Measurements from ENCODE around the gene TMEM182. TPM values are rescaled to one million over a fixed set of nuclear protein-coding genes. Genes with fewer than 3 reads are reported as not detected.

Gene TMEM182
- total and polyA plus RNA-seq, 2 donors (not counting 1 experiment from before 2014, with no cell fraction given) = 2.8 to 2.9 TPM

- no peaks in the 10 kb centered on the region for H4K20me1 ChIP-seq (ENCODE audit: control insufficient read depth, extremely low read depth, insufficient read depth, low read length)
- H3K36me3 ChIP-seq (ENCODE audit: control insufficient read depth, insufficient read depth, low read length) = no peaks in the 10 kb centered on the region
- no peaks in the 10 kb centered on the region for H3K9me3 ChIP-seq (ENCODE audit: control insufficient read depth, insufficient read depth, low read depth, low read length)
- no peak overlapping the region for H3K27ac ChIP-seq (ENCODE audit: insufficient read depth, low read length)
- no peak overlapping the region for H2AFZ ChIP-seq (ENCODE audit: low read length)
- H3K4me3 ChIP-seq (replicated peaks in 1 of 4; ENCODE audit: control extremely low read depth in 1 of 4, insufficient read depth in 1 of 4, low read depth in 3 of 4, low read length in 4 of 4) = no peak overlapping the region
- H3K27me3 ChIP-seq (ENCODE audit: control insufficient read depth, insufficient read depth, low read length) = no peaks in the 10 kb centered on the region
- no peak overlapping the region for H3K4me2 ChIP-seq (ENCODE audit: extremely low read depth, insufficient read depth, low read length)
- no peak overlapping the region for H3K9ac ChIP-seq (ENCODE audit: insufficient read depth, low read length)
- no peaks in the 10 kb centered on the region for H3K4me1 ChIP-seq (ENCODE audit: control insufficient read depth, extremely low read depth, insufficient read depth, low read length)
- no peak for TF ChIP-seq EZH2 (IDR thresholded peaks at IDR 0.05; ENCODE audit: low read length, missing control alignments)
- TF ChIP-seq, protein P1, sequence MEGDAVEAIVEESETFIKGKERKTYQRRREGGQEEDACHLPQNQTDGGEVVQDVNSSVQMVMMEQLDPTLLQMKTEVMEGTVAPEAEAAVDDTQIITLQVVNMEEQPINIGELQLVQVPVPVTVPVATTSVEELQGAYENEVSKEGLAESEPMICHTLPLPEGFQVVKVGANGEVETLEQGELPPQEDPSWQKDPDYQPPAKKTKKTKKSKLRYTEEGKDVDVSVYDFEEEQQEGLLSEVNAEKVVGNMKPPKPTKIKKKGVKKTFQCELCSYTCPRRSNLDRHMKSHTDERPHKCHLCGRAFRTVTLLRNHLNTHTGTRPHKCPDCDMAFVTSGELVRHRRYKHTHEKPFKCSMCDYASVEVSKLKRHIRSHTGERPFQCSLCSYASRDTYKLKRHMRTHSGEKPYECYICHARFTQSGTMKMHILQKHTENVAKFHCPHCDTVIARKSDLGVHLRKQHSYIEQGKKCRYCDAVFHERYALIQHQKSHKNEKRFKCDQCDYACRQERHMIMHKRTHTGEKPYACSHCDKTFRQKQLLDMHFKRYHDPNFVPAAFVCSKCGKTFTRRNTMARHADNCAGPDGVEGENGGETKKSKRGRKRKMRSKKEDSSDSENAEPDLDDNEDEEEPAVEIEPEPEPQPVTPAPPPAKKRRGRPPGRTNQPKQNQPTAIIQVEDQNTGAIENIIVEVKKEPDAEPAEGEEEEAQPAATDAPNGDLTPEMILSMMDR (conservative IDR thresholded peaks at IDR 0.05 in 1 of 2, IDR thresholded peaks at IDR 0.05 in 1 of 2; ENCODE audit: low read depth in 1 of 2, low read length in 2 of 2) = no peak
- DNase-seq (ENCODE audit: low read depth in 2 of 2) = no peak
- no peaks in the 10 kb centered on the region for H3K79me2 ChIP-seq (ENCODE audit: control insufficient read depth, insufficient read depth, low read length)
These were observed 13.7 kb upstream of the TMEM182 start for GRCh38 chr2:102748107-102748506.

- no peaks in the 10 kb centered on the region for H4K20me1 ChIP-seq (ENCODE audit: control insufficient read depth, extremely low read depth, insufficient read depth, low read length)
- DNase-seq (ENCODE audit: low read depth in 2 of 2) = no peak
- H2AFZ ChIP-seq (ENCODE audit: low read length) = no peak overlapping the region
- no peak overlapping the region for H3K9ac ChIP-seq (ENCODE audit: insufficient read depth, low read length)
- no peak overlapping the region for H3K4me2 ChIP-seq (ENCODE audit: extremely low read depth, insufficient read depth, low read length)
- no peaks in the 10 kb centered on the region for H3K9me3 ChIP-seq (ENCODE audit: control insufficient read depth, insufficient read depth, low read depth, low read length)
- H3K27ac ChIP-seq (ENCODE audit: insufficient read depth, low read length) = no peak overlapping the region
- no peak overlapping the region for H3K4me3 ChIP-seq (replicated peaks in 1 of 4; ENCODE audit: control extremely low read depth in 1 of 4, insufficient read depth in 1 of 4, low read depth in 3 of 4, low read length in 4 of 4)
- TF ChIP-seq, protein P1 (conservative IDR thresholded peaks at IDR 0.05 in 1 of 2, IDR thresholded peaks at IDR 0.05 in 1 of 2; ENCODE audit: low read depth in 1 of 2, low read length in 2 of 2) = no peak
- TF ChIP-seq EZH2 (IDR thresholded peaks at IDR 0.05; ENCODE audit: low read length, missing control alignments) = no peak
- no peaks in the 10 kb centered on the region for H3K4me1 ChIP-seq (ENCODE audit: control insufficient read depth, extremely low read depth, insufficient read depth, low read length)
- H3K36me3 ChIP-seq (ENCODE audit: control insufficient read depth, insufficient read depth, low read length) = no peaks in the 10 kb centered on the region
- no peaks in the 10 kb centered on the region for H3K79me2 ChIP-seq (ENCODE audit: control insufficient read depth, insufficient read depth, low read length)
- H3K27me3 ChIP-seq (ENCODE audit: control insufficient read depth, insufficient read depth, low read length) = no peaks in the 10 kb centered on the region
These were observed 11.9 kb upstream of the TMEM182 start for GRCh38 chr2:102749938-102750337.

GRCh38 chr2:102753563-102754159, 8.2 kb upstream of the TMEM182 start:
- no peaks in the 10 kb centered on the region for H3K9me3 ChIP-seq (ENCODE audit: control insufficient read depth, insufficient read depth, low read depth, low read length)
- H4K20me1 ChIP-seq (ENCODE audit: control insufficient read depth, extremely low read depth, insufficient read depth, low read length) = no peaks in the 10 kb centered on the region
- DNase-seq (ENCODE audit: low read depth in 2 of 2) = peak; percentile 51 to 70
- H3K4me3 ChIP-seq (replicated peaks in 1 of 4; ENCODE audit: control extremely low read depth in 1 of 4, insufficient read depth in 1 of 4, low read depth in 3 of 4, low read length in 4 of 4) = no peak overlapping the region
- H3K4me2 ChIP-seq (ENCODE audit: extremely low read depth, insufficient read depth, low read length) = no peak overlapping the region
- no peaks in the 10 kb centered on the region for H3K36me3 ChIP-seq (ENCODE audit: control insufficient read depth, insufficient read depth, low read length)
- no peak overlapping the region for H3K27ac ChIP-seq (ENCODE audit: insufficient read depth, low read length)
- H3K79me2 ChIP-seq (ENCODE audit: control insufficient read depth, insufficient read depth, low read length) = no peaks in the 10 kb centered on the region
- TF ChIP-seq EZH2 (IDR thresholded peaks at IDR 0.05; ENCODE audit: low read length, missing control alignments) = no peak
- TF ChIP-seq, protein P1 (conservative IDR thresholded peaks at IDR 0.05 in 1 of 2, IDR thresholded peaks at IDR 0.05 in 1 of 2; ENCODE audit: low read depth in 1 of 2, low read length in 2 of 2) = peak; percentile 71 to 74
- no peak overlapping the region for H2AFZ ChIP-seq (ENCODE audit: low read length)
- no peak overlapping the region for H3K9ac ChIP-seq (ENCODE audit: insufficient read depth, low read length)
- H3K27me3 ChIP-seq (ENCODE audit: control insufficient read depth, insufficient read depth, low read length) = no peaks in the 10 kb centered on the region
- no peaks in the 10 kb centered on the region for H3K4me1 ChIP-seq (ENCODE audit: control insufficient read depth, extremely low read depth, insufficient read depth, low read length)
